HG03175 (cell line): Measurements from ENCODE around the gene COL16A1.

Experiments used
- ATAC-seq: cut with Tn5 transposase; IDR thresholded peaks from one replicate; pipeline ENCODE4 v1.9.1; 2021; ENCODE audit warnings: mild to moderate bottlenecking, moderate library complexity; ENCODE audit not compliant: unreplicated experiment

COL16A1 gene

DNA sequence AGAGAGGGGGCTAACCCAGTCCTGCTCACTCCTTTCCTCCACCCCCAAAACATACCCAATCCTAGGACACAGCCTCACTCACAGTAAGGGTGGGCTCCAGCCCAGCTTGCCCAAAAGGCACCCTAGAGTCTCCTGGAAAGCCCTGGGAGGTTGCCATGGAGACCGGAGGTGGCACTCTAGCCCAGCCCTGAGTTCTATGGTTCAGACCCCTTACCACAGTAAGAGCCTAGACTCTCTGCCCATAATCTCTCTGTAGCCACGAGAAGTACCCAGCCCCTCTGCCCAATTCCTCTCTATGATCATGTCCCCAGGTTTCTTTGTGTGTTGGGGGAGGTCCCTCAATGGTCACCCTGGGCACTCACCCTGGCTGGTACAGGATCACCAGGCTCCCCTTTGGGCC lies 14.4 kb downstream of the COL16A1 start:
- ATAC-seq, result no peak

DNA sequence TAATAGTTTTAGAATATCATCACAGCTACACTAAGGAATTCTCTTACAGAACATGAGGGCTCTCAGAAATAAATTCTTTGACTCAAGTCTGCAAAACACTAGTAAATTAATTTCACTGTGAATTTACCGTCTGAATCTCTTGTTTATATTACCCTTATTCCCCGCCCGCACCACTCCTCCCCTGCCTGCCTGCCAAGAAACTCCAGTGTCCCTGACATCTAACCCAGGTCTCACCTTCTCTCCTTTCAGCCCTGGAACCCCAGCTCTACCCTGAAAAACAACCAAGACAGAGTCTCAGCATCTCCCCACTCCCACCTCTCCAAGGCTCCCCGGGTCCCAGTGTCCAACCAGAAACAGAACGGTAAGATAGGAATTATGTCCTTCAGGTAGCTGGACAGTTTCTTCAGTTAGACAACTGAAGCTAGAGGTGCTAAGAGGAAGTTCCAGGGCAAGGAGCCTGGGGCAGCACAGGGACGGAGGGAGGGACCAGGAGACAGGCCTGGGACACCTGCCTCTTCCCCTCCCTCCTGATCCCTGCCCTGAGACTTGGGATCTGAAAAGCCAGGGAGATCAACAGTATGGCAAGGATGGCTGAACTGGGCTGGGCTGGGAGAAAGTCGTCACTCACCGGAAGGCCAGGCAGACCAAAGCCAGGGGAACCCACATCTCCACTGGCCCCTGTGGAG lies 15.4 kb downstream of the COL16A1 start:
- no peak for ATAC-seq

- no peak for ATAC-seq
These were observed 16.2 kb downstream of the COL16A1 start for GRCh38 chr1:31687601-31688000.

GRCh38 chr1:31685795-31686194 lies 18.0 kb downstream of the COL16A1 start:
- ATAC-seq, result no peak

DNA sequence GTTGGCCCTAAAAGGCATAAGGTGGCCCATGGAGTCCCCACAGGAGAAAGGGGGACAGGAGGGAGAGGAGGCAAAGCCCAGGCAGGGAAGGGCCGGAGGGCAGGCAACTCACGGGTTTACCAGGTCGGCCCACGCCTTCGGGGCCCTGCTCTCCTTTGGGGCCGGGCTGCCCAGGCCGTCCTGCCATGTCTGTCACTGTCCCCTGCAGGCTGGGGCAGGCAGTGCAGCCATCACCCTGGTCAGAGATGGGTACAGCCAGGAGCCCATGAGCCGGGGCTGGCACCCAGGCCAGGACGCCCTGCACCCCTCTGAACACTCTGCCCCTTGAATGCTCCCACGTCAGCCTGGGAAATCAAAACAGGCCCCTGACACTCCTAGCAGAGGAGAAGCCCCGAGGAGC lies 19.8 kb downstream of the COL16A1 start:
- no peak for ATAC-seq

- no peak for ATAC-seq
These were observed 22.4 kb downstream of the COL16A1 start for GRCh38 chr1:31681415-31681814.

- no peak for ATAC-seq
These were observed 24.1 kb downstream of the COL16A1 start for GRCh38 chr1:31679676-31680230.

DNA sequence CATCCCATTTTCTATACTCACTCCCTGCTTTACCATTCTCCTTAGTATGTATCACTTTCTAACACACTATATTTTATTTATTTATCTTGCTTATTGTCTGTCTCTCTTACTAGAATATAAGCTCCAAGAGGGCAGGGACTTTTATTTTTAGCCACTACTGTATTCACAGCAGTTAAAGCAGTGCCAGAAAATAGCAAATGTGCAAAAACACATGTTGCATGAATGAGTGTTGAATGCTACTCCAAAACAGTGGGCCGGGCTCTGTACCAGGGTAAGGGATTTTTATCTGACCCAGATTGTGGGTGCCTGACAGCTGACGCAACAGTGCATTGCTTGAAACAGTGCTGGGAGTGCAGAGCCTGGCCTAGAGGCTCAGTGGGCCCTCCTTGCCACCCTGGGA lies 24.7 kb downstream of the COL16A1 start:
- no peak for ATAC-seq

DNA sequence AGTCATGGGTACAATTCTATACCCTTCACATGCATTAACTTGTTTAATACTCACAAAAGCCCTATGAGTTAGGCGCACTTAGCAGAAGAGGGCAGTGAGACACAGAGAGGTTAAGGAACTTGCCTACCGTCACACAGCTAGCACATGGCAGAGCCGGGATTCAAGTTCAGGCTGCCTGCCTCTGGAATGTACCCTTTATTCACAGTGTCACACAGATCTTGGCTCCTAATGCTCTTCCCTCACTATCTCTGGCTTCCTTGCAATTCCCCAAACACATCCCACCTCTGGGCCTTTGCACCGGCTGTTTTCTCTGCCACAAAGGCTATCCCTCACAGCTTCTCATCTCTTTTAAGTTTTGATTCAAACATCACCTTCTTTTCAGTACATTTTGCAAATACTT lies 25.1 kb downstream of the COL16A1 start:
- ATAC-seq, result no peak

- ATAC-seq, result no peak
These were observed 25.9 kb downstream of the COL16A1 start for GRCh38 chr1:31677949-31678348.

GRCh38 chr1:31677401-31677800 lies 26.4 kb downstream of the COL16A1 start:
- no peak for ATAC-seq

- ATAC-seq, result no peak
These were observed 28.1 kb downstream of the COL16A1 start for GRCh38 chr1:31675756-31676155.

GRCh38 chr1:31675161-31675560 lies 28.7 kb downstream of the COL16A1 start:
- ATAC-seq, result no peak

DNA sequence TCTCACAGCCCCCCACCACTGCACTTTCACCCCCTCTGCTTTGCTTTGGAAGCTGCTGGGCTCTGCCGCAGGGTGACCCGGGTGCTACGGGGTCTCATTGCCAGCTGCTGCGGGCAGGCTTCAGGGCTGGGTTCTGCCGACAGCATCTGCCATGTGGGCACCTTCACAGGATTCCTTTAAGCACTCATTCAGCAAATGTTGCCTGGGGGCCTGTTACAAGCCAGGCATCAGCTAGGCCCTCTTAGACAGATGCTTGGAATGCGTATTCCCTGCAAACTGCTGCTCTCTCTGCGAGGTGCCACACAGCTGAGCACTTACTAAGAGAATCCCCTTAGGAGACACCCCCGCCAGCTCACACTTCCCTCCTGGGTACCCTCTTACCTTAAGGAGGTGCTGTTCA lies 29.2 kb downstream of the COL16A1 start:
- no peak for ATAC-seq

- ATAC-seq, result no peak
These were observed 30.4 kb downstream of the COL16A1 start for GRCh38 chr1:31673433-31673832.

DNA sequence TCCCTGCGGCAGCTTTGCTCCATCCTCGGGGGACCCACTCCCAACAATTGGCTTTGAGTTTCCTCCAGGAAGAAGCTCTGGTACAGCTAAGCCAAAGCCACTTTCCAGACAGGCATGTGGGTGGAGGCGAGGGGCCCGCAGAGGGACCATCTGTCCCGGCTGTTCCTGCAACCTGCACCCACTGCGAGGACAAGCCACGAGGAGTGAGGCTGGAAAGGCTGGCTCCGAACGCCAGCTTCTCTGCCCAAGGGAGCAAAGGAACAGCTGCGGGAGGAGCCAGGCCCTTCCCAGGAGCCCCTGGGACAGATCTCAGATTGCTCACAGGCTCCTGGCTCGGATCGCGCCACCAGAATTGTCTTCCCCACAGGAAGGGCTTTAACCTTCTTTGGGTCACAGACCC lies 30.8 kb downstream of the COL16A1 start:
- no peak for ATAC-seq

GRCh38 chr1:31671561-31672201 lies 32.1 kb downstream of the COL16A1 start:
- no peak for ATAC-seq

DNA sequence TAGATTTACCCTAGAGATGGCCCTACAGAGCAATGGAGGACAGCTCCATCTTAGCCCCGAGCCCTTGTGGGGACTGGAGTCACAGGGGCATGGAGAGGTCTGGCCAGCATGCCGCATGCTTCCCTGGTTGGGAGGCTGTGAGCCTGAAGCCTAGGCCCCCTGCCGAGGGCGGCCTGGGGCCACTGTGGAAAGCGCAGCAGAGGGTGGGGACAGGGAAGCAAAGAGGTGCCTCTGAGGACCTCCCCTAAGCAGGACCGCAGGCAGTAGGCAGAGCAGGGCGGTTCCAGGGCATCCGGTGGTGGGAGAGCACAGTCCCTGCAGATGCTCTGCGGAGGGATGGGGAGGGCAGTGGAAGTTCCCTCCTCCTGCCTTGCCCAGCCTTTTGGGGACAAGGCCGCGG lies 32.7 kb downstream of the COL16A1 start:
- ATAC-seq, result no peak

- no peak for ATAC-seq
These were observed 33.2 kb downstream of the COL16A1 start for GRCh38 chr1:31670593-31670964.

GRCh38 chr1:31669786-31670592 lies 33.8 kb downstream of the COL16A1 start:
- no peak for ATAC-seq

DNA sequence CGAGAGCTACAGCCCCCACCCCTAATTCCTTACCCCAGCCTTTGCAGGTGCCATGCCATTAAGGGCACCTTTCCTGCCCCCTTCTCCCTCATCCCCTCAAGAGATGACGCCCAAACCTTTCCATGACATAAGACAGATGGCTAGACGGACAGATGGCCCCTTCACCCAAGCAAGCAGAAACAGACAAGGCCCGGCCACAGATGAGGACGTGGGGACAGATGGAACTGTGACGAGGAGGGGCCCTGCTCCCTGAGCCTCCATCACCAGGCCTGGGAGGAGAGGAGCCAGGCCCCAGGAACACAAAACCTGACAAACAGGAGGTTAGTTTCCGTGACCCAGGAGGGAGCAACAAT lies 34.4 kb downstream of the COL16A1 start:
- no peak for ATAC-seq
